Measurements from ENCODE around the gene PRMT1. TPM values are rescaled to one million over a fixed set of nuclear protein-coding genes. Genes with fewer than 3 reads are reported as not detected.
A peak's percentile ranks its signal among the peaks of the same experiment; 100 is the strongest.

The PRMT1 gene
- total RNA-seq, 1 experiment from 2014 or later, result 326 TPM

DNA sequence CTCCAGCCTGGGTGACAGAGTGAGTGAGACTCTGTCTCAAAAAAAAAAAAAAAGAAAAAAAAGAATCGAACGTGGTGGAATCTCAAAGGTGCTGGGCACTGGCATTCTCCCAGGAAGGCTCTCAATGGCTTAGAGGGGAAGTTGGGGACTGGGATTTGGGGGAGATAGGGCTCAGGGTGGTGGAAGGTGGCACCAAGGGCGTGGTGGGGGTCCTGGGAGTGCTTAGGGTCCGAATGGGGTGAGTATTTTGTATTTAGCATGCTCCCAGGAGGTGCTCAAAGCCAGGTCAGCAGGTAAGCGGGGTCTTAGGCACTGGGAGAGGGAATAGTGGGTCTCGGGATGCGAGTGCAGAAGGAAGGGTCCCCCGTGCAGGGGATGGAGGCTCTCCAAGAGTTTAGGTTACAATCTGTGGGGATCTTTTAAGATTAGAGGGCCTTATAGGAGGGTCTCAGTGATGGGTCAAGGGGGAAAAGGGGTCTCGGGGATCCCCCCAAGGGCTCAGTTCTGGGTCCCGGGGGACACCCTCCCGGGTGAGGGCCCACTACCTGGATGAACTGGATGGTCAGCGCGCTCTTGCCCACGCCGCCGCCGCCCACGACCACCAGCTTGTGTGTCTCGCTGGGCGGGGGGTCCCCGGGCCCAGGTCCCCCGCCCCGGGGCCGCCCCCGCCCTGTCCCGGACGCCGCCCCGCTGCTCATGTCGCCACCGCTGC lies 37.5 kb upstream of the PRMT1 start:
- intact Hi-C loops (cut with micrococcal nuclease; ENCODE audit: unreplicated experiment), result loop anchor here (1.0 to 2.0 kb wide), 5 partner anchors 26 to 238 kb away; partner anchors contain the start of genes AKT1S1, AP2A1, BCL2L12 and IRF3
- Histone ChIP-seq H3K9me3 (no peaks in the 10 kb centered on the region), H3K27me3 (replicated peaks; ENCODE audit: control insufficient read depth, insufficient read depth, low read length) (no peaks in the 10 kb centered on the region), H3K4me1 (peaks cover 7% of the 10 kb centered on the region), H3K4me3 (ENCODE audit: low read depth, low read length) (peak overlapping the region; percentile 43), H3K36me3 (ENCODE audit: control insufficient read depth, insufficient read depth, low read length) (no peaks in the 10 kb centered on the region)
- no peak for DNase-seq
- Mint-ChIP-seq H3K9me3 (ENCODE audit: unreplicated experiment) (no peaks in the 10 kb centered on the region), H3K4me1 (ENCODE audit: low read depth, unreplicated experiment) (peaks cover 43% of the 10 kb centered on the region), H3K36me3 (ENCODE audit: insufficient read depth, unreplicated experiment) (peaks cover 77% of the 10 kb centered on the region), H3K4me3 (ENCODE audit: unreplicated experiment) (peak overlapping the region; percentile 91), H3K27ac (ENCODE audit: unreplicated experiment) (peak overlapping the region; percentile 100), H3K27me3 (ENCODE audit: insufficient read depth, unreplicated experiment) (no peaks in the 10 kb centered on the region)
- POLR2A ChIA-PET, result interaction anchor here (0.5 to 1.6 kb wide), 27 partner anchors 8 to 689 kb away, joined by 3 to 50 read pairs (median 5); partner anchors contain the start of genes ALDH16A1, ATF5, BCL2L12 and IRF3
- CTCF ChIA-PET, result interaction anchor here (0.6 to 1.4 kb wide), 14 partner anchors 8 to 646 kb away, joined by 3 to 11 read pairs (median 7); partner anchors contain the start of genes NOSIP, PRR12, PRRG2 and RUVBL2
- TF ChIP-seq, protein P1, sequence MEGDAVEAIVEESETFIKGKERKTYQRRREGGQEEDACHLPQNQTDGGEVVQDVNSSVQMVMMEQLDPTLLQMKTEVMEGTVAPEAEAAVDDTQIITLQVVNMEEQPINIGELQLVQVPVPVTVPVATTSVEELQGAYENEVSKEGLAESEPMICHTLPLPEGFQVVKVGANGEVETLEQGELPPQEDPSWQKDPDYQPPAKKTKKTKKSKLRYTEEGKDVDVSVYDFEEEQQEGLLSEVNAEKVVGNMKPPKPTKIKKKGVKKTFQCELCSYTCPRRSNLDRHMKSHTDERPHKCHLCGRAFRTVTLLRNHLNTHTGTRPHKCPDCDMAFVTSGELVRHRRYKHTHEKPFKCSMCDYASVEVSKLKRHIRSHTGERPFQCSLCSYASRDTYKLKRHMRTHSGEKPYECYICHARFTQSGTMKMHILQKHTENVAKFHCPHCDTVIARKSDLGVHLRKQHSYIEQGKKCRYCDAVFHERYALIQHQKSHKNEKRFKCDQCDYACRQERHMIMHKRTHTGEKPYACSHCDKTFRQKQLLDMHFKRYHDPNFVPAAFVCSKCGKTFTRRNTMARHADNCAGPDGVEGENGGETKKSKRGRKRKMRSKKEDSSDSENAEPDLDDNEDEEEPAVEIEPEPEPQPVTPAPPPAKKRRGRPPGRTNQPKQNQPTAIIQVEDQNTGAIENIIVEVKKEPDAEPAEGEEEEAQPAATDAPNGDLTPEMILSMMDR (IDR thresholded peaks at IDR 0.05; ENCODE audit: insufficient read depth in 1 of 2, low read depth in 1 of 2, low read length in 1 of 2, severe bottlenecking in 1 of 2, unreplicated experiment in 1 of 2), result no peak
- no TSS peak for BruUV-seq (replicated peaks)

DNA sequence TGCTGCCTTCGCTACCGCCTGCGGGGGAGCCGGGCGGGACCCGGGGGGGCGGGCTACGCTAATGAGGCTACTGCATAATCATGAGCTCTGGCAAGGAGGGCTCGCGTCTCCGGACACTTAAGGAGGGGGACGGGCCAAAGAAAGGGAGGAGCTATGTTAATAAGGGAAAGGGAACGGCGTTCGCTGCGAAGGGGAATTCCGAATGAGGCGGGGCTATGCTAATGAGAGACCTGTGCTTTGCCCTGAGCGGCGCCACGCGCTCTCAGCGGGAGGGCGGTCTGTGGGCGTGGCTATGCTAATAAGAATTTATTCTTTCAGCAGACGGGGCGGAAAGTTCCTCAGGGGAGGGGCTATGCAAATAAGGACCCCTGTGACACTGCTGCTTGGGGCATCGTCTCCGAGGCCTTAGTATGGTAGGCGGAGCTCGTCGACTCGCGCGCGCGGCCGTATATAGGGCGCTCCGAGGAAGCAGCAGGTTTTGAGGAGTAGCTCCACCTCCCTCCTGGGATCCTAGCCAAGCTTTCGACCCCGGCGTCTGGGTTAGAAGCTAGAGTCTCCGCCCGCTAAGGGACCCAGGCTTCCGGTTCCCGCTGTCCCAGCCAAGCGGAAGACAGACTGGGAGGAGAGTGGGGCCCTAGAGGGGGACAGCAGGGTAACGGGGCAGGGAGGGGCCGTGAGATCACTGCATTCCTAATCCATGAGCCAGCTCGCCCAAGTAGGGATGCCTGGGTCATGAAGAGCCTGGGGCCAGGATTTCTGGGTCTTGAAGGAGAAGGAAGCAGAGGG lies 36.8 kb upstream of the PRMT1 start, which contains the start of gene RRAS:
TSS of gene RRAS (minus strand) at position 31 of the 786 bp plus-strand sequence. CDS start 45 bp downstream, outside the sequence.
- Mint-ChIP-seq H3K27me3 (ENCODE audit: insufficient read depth, unreplicated experiment) (no peaks in the 10 kb centered on the region), H3K9me3 (ENCODE audit: unreplicated experiment) (no peaks in the 10 kb centered on the region), H3K4me3 (ENCODE audit: unreplicated experiment) (peak within 1 kb of the TSS; percentile 91), H3K27ac (ENCODE audit: unreplicated experiment) (peak within 1 kb of the TSS; percentile 100), H3K4me1 (ENCODE audit: low read depth, unreplicated experiment) (peaks cover 43% of the 10 kb centered on the region), H3K36me3 (ENCODE audit: insufficient read depth, unreplicated experiment) (peaks cover 74% of the 10 kb centered on the region)
- CTCF ChIA-PET, result interaction anchor here (0.5 to 1.4 kb wide), 20 partner anchors 8 to 1436 kb away, joined by 3 to 11 read pairs (median 4); partner anchors contain the start of genes NOSIP, PRR12, PRRG2 and RUVBL2
- intact Hi-C loops (cut with micrococcal nuclease; ENCODE audit: unreplicated experiment), result loop anchor here (1.0 to 2.0 kb wide), 5 partner anchors 25 to 237 kb away; partner anchors contain the start of genes AKT1S1, AP2A1, BCL2L12 and IRF3
- Histone ChIP-seq H3K9me3 (no peaks in the 10 kb centered on the region), H3K27me3 (replicated peaks; ENCODE audit: control insufficient read depth, insufficient read depth, low read length) (no peaks in the 10 kb centered on the region), H3K4me3 (ENCODE audit: low read depth, low read length) (peak within 1 kb of the TSS; percentile 59), H3K4me1 (peaks cover 7% of the 10 kb centered on the region), H3K36me3 (ENCODE audit: control insufficient read depth, insufficient read depth, low read length) (no peaks in the 10 kb centered on the region)
- TF ChIP-seq, protein P1 (IDR thresholded peaks at IDR 0.05; ENCODE audit: insufficient read depth in 1 of 2, low read depth in 1 of 2, low read length in 1 of 2, severe bottlenecking in 1 of 2, unreplicated experiment in 1 of 2), result no peak
- POLR2A ChIA-PET, result interaction anchor here (0.5 to 1.6 kb wide), 34 partner anchors 9 to 689 kb away, joined by 3 to 50 read pairs (median 5); partner anchors contain the start of genes ALDH16A1, AP2A1, ATF5 and BCL2L12
- DNase-seq, result peak; percentile 100
- no TSS peak for BruUV-seq (replicated peaks)
